Amygdala (tissue), 56 donors: Measurements from ENCODE around the gene LRRC1.

ENCODE experiments used
- DNase-seq, 56 donors: peaks; one replicate each; lab custom pipeline; 2025; lab: John Stamatoyannopoulos, UW

The LRRC1 gene

GRCh38 chr6:53840027-53840426, 45.2 kb downstream of the LRRC1 start:
- no peak for DNase-seq

DNA sequence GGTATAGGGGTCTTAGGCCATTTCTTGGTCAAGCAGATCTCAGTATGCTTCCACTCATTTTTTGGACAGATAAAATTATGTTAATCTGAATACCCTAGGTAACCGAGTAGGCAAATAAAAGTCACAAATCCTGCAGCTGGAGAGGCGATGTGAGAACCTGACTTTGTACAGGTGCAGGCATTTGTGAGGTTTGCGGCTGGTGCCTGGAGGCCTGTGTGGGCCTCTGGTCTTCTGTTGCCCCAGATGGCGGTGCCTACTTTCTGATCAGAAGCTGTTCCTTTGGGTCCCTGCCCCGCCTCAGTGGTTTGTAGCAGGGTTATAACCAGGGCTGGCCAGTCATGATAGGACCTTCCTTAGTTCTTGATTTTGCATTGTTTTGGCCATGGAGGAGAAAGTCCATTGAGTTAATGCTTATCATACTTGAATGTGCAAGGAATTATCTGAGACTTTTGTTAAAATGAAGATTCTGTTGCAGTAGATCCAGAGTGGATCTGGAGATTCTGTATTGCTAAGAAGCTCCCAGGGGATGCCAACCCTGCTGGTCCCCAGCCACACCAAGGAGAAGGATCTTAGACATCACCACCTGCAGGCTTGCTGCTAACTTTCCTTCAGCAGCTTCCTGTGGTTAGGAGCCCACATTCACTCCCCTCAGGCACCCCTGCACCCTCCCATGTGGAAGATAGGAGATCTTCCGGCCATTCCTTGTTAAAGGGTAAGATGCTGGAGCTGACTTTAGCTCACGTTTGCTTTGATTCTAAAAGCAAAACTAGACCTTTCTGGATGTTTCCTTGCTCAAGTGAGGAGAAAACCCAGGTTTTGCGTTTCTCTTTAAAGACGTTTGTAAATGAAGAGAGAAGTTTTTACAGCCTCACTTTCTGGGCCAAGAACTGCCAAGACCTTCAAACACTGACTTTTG, 50.7 kb downstream of the LRRC1 start:
- DNase-seq: no peak

- DNase-seq: peak in 1 of 56 donors; percentile 5
Observed at GRCh38 chr6:53846250-53846649, 51.4 kb downstream of the LRRC1 start.

GRCh38 chr6:53847796-53848314, 53.0 kb downstream of the LRRC1 start:
- no peak for DNase-seq

DNA sequence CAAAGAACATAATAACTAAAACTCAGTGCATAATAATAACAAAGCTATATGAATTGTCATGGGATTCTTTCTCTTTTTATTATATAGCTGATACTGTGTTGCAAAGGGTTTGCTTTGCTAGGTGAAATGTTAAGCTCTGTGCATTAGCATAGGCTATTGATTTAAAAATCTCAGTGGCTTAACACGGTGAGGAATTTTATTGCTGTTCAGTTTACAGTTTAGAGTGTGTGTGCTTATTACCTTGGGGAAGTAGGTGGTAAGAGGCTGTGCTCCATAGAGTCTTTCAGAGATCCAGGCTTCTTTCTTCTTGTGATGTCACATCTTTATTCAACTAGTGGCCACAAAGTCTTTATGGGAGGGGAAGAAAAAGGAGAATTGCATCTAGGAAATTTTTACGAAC, 55.7 kb downstream of the LRRC1 start:
- DNase-seq: no peak

DNA sequence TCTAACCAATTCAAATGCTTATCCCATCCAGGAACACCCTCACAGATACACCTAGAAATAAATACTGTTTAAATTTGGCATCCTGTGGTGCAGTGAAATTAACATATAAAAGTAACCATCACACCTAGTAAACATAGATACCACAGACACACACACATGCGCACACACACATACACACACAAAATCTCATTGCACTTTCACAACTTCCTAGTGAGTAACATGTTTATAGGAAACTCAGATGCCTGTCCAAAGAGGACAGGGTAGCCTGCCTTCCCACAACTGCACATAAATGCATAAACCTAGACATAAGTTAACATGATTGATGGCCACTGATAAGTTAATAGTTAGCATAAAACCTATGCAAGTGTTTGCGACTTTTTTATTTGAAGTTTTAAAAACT, 56.8 kb downstream of the LRRC1 start:
- no peak for DNase-seq

DNA sequence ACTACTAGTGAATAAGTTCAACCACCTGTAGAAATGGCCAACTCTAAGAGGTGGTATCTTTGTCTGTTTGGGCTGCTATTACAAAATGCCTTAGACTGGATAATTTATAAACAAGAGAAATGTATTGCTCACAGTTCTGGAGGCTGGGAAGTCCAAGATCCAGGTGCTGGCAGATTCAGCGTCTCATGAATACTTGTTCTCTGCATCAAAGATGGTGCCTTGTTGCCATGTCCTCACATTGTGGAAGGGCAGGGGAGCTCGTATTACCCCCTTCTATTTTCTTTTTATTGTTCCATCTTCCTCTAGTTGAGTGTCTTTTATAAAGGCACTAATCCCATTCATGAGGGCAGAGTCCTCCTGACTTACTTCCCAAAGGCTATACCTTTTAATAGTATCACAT, 58.0 kb downstream of the LRRC1 start:
- DNase-seq: no peak

DNA sequence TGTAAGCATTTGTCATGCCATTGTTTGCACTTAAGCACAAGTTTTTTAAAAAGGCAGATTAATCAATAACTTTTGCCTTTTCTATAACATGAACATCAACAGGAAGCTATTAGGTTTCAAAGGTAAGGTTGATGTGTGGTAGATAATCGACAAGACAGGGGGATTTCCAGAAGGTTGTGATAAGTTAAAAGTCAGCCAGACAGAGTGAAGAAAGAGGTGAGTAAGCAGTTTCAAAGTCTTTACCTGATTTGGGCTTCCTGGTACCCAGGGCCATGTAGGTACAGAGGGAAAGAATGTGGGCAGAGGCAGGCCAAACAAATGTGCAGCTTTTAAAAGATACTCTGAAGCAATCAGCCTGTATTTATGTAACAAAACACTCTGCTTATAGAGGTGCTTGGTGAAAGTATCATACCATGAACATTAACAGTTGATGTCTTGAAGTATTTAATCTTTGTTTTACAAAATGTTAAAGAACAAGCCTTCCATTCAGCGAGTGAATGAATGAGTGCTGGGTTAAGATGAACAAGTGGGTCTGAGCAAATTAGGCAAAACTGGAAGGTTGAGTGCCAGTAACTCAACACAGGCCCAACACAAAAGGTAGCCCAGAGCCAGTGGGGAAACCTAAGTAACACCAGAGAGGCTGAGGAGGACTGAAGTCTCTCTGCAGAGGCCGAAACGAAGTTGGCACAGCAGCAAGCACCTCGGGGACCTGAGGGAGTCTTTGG, 60.2 kb downstream of the LRRC1 start:
- no peak for DNase-seq

DNA sequence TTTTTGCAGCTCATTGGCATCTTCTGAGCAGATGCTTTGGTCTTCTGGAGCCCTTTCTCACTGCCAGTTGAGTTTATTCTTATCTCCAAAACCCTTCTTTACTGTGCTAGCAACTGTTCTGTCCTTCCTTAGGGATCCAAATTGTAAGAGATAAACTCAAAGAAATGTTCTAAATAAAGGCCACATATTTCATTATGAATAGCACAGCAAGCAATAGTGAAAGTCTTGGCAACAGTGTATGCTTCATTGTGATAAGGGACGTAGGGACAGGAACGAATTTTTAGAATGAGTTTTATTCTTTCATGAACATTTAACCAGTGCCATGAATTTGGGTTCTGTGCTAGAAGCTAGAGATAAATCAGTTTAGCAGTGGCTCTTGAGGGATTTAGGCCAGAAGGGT, 61.1 kb downstream of the LRRC1 start:
- DNase-seq: no peak

- no peak for DNase-seq
Observed at GRCh38 chr6:53857318-53858094, 62.7 kb downstream of the LRRC1 start.

DNA sequence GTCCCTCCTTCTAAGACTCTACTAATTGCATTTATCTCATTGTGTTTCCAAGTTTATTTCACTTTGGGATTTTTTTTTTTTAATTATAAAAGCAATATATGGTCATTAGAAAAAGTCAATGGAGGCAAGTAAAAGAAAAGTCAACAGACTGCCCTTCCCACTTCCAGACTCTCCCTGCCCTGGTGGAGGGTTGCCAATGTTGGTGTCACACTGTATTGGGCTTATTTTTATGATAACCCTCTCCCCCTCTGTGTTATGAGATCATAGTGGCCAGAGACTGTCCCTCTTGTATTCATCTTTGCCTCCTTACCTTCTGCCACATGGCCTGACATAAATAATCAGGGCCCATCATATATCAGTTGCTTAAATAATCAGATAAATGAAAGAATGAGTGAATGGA, 63.4 kb downstream of the LRRC1 start:
- no peak for DNase-seq

GRCh38 chr6:53858913-53859312, 64.1 kb downstream of the LRRC1 start:
- no peak for DNase-seq

DNA sequence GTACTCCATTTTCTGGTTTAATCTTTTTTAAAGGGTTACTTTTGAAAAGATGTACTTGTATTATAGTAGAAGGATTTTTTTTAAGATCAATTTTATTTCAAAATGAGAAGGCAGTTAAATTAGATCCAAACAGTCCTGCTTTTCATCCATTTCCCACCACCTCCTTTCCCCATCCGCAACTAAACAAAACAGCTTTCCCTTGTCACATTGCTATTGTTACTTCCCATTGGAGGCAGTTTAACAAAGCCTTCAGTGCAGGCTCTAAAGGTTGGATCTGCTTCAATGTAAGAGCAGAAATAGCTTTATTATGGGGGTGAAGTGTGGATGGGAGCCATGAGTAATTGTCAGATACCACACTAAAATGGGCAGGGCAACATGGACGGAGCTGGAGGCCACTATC, 65.7 kb downstream of the LRRC1 start:
- no peak for DNase-seq

- no peak for DNase-seq
Observed at GRCh38 chr6:53861518-53861917, 66.7 kb downstream of the LRRC1 start.

- DNase-seq: peak in 34 of 56 donors; percentile 5 to 76 (median 28)
Observed at GRCh38 chr6:53862662-53863462, 68.1 kb downstream of the LRRC1 start.

DNA sequence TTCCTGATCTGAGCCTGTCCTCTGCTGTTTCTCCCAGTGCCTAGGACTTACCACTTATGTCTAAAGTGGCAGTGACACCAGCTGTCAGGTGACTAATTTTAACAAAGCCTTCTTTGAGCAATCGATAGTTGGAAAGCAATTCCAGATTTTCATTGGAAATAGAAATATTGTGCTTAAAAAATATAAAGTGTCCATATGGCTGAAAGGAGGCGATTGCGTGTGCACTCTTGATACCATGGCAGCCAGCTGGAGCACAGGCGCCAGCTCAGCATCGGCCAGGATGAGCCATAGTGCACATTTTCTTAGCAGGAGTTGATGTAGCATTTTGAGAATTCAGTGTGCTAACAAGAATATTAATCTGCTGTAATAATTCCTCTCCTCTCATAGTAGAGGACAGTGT, 70.0 kb downstream of the LRRC1 start:
- DNase-seq: no peak

- no peak for DNase-seq
Observed at GRCh38 chr6:53866226-53866625, 71.4 kb downstream of the LRRC1 start.

- no peak for DNase-seq
Observed at GRCh38 chr6:53868626-53869025, 73.8 kb downstream of the LRRC1 start.

DNA sequence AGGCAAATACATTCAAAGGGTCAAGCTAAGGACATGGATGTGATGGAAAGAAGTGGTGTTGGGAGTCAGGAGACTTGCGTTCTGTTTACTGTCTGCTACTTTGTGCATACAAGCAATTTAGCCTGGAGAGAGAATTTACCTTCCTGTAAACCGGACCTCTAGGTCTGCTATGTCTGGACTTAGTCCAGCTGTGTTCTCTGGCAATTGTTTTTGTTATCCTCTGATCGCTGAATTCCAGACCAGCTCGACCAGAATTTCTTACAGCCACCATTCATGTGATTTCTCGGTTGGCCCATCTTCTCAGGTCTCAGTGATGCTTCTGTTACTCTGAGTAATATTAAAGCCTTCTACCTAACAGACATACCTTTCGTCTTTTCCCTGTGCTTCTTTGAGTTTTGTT, 75.2 kb downstream of the LRRC1 start:
- no peak for DNase-seq

- no peak for DNase-seq
Observed at GRCh38 chr6:53873922-53874321, 79.1 kb downstream of the LRRC1 start.
